ENCODE data around the gene SLC27A3. TPM values are rescaled to one million over a fixed set of nuclear protein-coding genes. Genes with fewer than 3 reads are reported as not detected.

The SLC27A3 gene
- polyA plus RNA-seq, 3 donors: 84.5 to 123 (median 118) TPM

- H3K4me3 ChIP-seq (replicated peaks in 1 of 3; ENCODE audit: low read depth in 2 of 3, low read length in 3 of 3): peak overlapping the region; percentile 25 to 70 (median 29)
- Mint-ChIP-seq H3K36me3 (peaks cover 0 to 2% of the 10 kb centered on the region in 2 donors), H3K4me3 (peak overlapping the region; percentile 73 to 89), H3K9me3 (no peaks in the 10 kb centered on the region), H3K4me1 (peaks cover 45% of the 10 kb centered on the region), H3K27me3 (ENCODE audit: low read depth in 3 of 3) (peaks cover 1 to 5% (median 5%) of the 10 kb centered on the region in 3 donors), H3K27ac (peak overlapping the region; percentile 98 to 100 (median 99))
- peak overlapping the region; percentile 76 for H3K4me2 ChIP-seq (replicated peaks; ENCODE audit: extremely low read depth, low read length, poor library complexity, severe bottlenecking)
- intact Hi-C loops (cut with micrococcal nuclease): loop anchor here in 1 of 2 donors (5.0 kb wide), 1 partner anchor 172 kb away; the partner anchor contains the start of gene SLC39A1
- peak overlapping the region; percentile 84 for H2AFZ ChIP-seq (ENCODE audit: insufficient read depth, low read depth, low read length, poor library complexity, severe bottlenecking)
- H4K20me1 ChIP-seq (ENCODE audit: insufficient read depth, low read length): no peaks in the 10 kb centered on the region
- no peaks in the 10 kb centered on the region for H3K79me2 ChIP-seq (ENCODE audit: insufficient read depth, low read length)
- no peaks in the 10 kb centered on the region for H3K36me3 ChIP-seq (replicated peaks in 1 of 2; ENCODE audit: control insufficient read depth in 1 of 2, insufficient read depth in 2 of 2, low read length in 2 of 2)
- TF ChIP-seq, protein P1, sequence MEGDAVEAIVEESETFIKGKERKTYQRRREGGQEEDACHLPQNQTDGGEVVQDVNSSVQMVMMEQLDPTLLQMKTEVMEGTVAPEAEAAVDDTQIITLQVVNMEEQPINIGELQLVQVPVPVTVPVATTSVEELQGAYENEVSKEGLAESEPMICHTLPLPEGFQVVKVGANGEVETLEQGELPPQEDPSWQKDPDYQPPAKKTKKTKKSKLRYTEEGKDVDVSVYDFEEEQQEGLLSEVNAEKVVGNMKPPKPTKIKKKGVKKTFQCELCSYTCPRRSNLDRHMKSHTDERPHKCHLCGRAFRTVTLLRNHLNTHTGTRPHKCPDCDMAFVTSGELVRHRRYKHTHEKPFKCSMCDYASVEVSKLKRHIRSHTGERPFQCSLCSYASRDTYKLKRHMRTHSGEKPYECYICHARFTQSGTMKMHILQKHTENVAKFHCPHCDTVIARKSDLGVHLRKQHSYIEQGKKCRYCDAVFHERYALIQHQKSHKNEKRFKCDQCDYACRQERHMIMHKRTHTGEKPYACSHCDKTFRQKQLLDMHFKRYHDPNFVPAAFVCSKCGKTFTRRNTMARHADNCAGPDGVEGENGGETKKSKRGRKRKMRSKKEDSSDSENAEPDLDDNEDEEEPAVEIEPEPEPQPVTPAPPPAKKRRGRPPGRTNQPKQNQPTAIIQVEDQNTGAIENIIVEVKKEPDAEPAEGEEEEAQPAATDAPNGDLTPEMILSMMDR (IDR thresholded peaks at IDR 0.05): no peak
- DNase-seq: peak; percentile 80 to 91 (median 81)
- no peaks in the 10 kb centered on the region for H3K27me3 ChIP-seq (ENCODE audit: control insufficient read depth in 2 of 2, insufficient read depth in 2 of 2, low read length in 2 of 2)
- WGBS (ENCODE audit: insufficient coverage): 46% methylated on average over 16 of the region's 16 CpGs
- H3K9me3 ChIP-seq (replicated peaks in 1 of 2; ENCODE audit: control insufficient read depth in 1 of 2, insufficient read depth in 1 of 2, low read length in 2 of 2): no peaks in the 10 kb centered on the region
- peaks cover 40 to 43% of the 10 kb centered on the region in 2 donors for H3K4me1 ChIP-seq (ENCODE audit: control insufficient read depth in 1 of 2, insufficient read depth in 2 of 2, low read length in 2 of 2)
- peak overlapping the region; percentile 88 to 97 for H3K27ac ChIP-seq (ENCODE audit: low read depth in 1 of 2, low read length in 2 of 2)
- peak overlapping the region; percentile 62 for H3K9ac ChIP-seq (ENCODE audit: insufficient read depth, low read length, poor library complexity, severe bottlenecking)
These were observed 15.2 kb downstream of the SLC27A3 start for GRCh38 chr1:153790313-153790965.

DNA sequence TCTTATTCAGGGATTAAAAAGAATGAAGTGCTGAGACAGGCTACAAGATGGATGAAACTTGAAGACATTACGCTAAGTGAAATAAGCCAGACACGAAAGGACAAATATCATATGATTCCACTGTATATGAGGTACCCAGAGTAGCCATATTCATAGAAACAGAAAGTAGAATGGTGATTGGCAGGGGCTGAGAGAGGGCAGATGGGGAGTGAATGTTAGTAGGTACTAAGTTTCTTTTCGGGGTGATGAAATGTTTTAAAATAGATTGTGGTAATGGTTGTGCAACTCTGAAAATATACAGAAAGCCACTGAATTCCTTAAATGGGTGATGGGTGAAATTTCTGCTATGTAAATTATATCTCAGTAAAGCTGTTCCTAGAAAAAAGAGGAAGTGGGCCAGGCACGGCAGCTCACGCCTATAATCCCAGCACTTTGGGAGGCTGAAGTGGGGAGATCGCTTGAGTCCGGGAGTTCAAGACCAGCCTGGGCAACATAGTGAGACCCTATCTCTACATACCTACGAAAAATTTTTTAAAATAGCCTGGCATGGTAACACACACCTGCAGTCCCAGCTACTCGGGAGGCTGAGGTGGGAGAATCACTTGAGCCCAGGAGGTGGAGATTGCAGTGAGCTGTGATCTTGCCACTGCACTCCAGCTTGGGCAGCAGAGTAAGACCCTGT lies 15.9 kb downstream of the SLC27A3 start:
- Histone ChIP-seq H2AFZ (ENCODE audit: insufficient read depth, low read depth, low read length, poor library complexity, severe bottlenecking) (peak overlapping the region; percentile 84), H3K27me3 (ENCODE audit: control insufficient read depth in 2 of 2, insufficient read depth in 2 of 2, low read length in 2 of 2) (no peaks in the 10 kb centered on the region), H3K27ac (ENCODE audit: low read depth in 1 of 2, low read length in 2 of 2) (peak overlapping the region; percentile 88 to 97), H3K79me2 (ENCODE audit: insufficient read depth, low read length) (no peaks in the 10 kb centered on the region), H3K4me3 (replicated peaks in 1 of 3; ENCODE audit: low read depth in 2 of 3, low read length in 3 of 3) (peak overlapping the region; percentile 25 to 70 (median 29)), H3K9ac (ENCODE audit: insufficient read depth, low read length, poor library complexity, severe bottlenecking) (peak overlapping the region; percentile 62), H4K20me1 (ENCODE audit: insufficient read depth, low read length) (no peaks in the 10 kb centered on the region), H3K4me2 (replicated peaks; ENCODE audit: extremely low read depth, low read length, poor library complexity, severe bottlenecking) (peak overlapping the region; percentile 76), H3K4me1 (ENCODE audit: control insufficient read depth in 1 of 2, insufficient read depth in 2 of 2, low read length in 2 of 2) (peaks cover 40 to 43% of the 10 kb centered on the region in 2 donors), H3K9me3 (replicated peaks in 1 of 2; ENCODE audit: control insufficient read depth in 1 of 2, insufficient read depth in 1 of 2, low read length in 2 of 2) (no peaks in the 10 kb centered on the region), H3K36me3 (replicated peaks in 1 of 2; ENCODE audit: control insufficient read depth in 1 of 2, insufficient read depth in 2 of 2, low read length in 2 of 2) (no peaks in the 10 kb centered on the region)
- peak; percentile 91 to 98 (median 95) for DNase-seq
- Mint-ChIP-seq H3K36me3 (peaks cover 0 to 2% of the 10 kb centered on the region in 2 donors), H3K9me3 (no peaks in the 10 kb centered on the region), H3K27me3 (ENCODE audit: low read depth in 3 of 3) (peaks cover 1 to 5% (median 5%) of the 10 kb centered on the region in 3 donors), H3K4me3 (peak overlapping the region; percentile 73 to 89), H3K4me1 (peaks cover 45% of the 10 kb centered on the region), H3K27ac (peak overlapping the region; percentile 98 to 100 (median 99))
- TF ChIP-seq, protein P1 (IDR thresholded peaks at IDR 0.05): no peak
- intact Hi-C loops (cut with micrococcal nuclease): loop anchor here in 1 of 2 donors (5.0 kb wide), 1 partner anchor 171 kb away; the partner anchor contains the start of gene SLC39A1
- WGBS (ENCODE audit: insufficient coverage): no CpG with 5 or more reads among the region's 9 CpGs
